ENCODE data around the gene RAB30.

DNA sequence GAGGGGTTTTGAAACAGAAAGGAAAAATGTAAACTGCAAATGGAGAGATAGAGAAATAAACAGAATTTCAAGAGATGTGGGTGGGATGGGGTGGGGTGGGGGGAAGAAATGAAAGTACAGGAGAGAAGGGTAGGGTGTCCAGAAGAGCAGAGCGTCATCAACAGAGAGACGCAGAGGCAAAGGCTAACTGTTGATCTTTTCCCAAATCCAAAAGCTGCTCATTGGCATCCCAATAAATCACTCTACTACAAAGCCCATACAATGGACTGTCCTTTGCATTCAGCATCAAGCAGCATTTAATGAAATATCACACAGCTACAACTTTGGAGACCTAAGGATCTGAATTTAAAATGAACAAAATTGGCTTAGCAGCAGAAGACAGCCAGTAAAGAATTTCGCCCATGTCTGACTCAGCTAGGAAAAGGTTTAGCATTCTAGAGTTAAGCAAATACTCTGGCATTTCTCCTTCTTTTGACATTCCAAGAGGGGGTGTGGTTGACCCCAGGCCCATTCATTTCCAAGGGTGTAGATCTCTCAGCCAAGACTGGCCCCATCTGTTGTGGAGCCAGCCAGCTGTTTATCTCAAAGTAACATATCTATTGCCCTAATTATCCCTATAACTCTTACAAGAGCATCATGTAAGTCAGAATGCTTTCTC, 1.5 kb downstream of the RAB30 start:
- TF ChIP-seq, protein P1, sequence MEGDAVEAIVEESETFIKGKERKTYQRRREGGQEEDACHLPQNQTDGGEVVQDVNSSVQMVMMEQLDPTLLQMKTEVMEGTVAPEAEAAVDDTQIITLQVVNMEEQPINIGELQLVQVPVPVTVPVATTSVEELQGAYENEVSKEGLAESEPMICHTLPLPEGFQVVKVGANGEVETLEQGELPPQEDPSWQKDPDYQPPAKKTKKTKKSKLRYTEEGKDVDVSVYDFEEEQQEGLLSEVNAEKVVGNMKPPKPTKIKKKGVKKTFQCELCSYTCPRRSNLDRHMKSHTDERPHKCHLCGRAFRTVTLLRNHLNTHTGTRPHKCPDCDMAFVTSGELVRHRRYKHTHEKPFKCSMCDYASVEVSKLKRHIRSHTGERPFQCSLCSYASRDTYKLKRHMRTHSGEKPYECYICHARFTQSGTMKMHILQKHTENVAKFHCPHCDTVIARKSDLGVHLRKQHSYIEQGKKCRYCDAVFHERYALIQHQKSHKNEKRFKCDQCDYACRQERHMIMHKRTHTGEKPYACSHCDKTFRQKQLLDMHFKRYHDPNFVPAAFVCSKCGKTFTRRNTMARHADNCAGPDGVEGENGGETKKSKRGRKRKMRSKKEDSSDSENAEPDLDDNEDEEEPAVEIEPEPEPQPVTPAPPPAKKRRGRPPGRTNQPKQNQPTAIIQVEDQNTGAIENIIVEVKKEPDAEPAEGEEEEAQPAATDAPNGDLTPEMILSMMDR (conservative IDR thresholded peaks at IDR 0.05) = no peak
- TF ChIP-seq ZFX (IDR thresholded peaks at IDR 0.05) = no peak

Data from C4-2B (cell line).